Body of pancreas (tissue), 4 donors: ENCODE results near the gene SENP6.

Experiments
- CTCF ChIP-seq, 7 experiments: fragments of 450-650 bp in 4 of 7; fragments of 200-600 bp in 3 of 7; sonication (generic) in 3 of 7; IDR thresholded peaks; one replicate each; pipeline ENCODE4 v1.5.1; 2016 to 2019; ENCODE audit warnings: antibody characterized with exemption in 7 of 7
- POLR2A ChIP-seq, 3 donors: fragments of 450-650 bp; IDR thresholded peaks; one replicate each; pipeline ENCODE4 v1.6.1; 2016; ENCODE audit warnings: antibody characterized with exemption in 3 of 3, mild to moderate bottlenecking in 2 of 3

GRCh38 chr6:75624988-75625387 lies 23.3 kb downstream of the SENP6 start:
- no peak for TF ChIP-seq CTCF (IDR thresholded peaks at IDR 0.05)
- no peak for TF ChIP-seq POLR2A (IDR thresholded peaks at IDR 0.05)
